Heart left ventricle (tissue), 13 donors: Measurements from ENCODE around the gene HES1.
"Not testable (repeated sequence)": the region's sequence is repeated elsewhere in the genome, so short reads cannot be mapped to it uniquely, and the experiment has no call there.

Experiments
- CTCF ChIP-seq, 12 donors: fragments of 200-600 bp; sonication (generic) in 4 of 12; IDR thresholded peaks; one replicate each; pipeline versions ENCODE4 v1.5.0 to v1.8.0; 2018 to 2022; ENCODE audit warnings: antibody characterized with exemption in 12 of 12, mild to moderate bottlenecking in 5 of 12
- POLR2A ChIP-seq, 2 donors: fragments of 450-650 bp; IDR thresholded peaks; one replicate each; pipeline ENCODE4 v1.6.1; 2017; ENCODE audit warnings: antibody characterized with exemption in 2 of 2, mild to moderate bottlenecking in 2 of 2, moderate library complexity in 2 of 2
- donor health status: ischemic (EF 13 %, LVEDD 7.1; RV severe dilation, severe dysfunction).
- donor health status: DM: no; HTN: yes; CAD: no.
- donor health status: DM: no; HTN: no; CAD: no.
- donor health status: ischemic (EF 25% LVEDD 6.9; RV normal size, moderate dysfunction).
- donor health status: ischemic (EF 25% LVEDD 5.7; RV mildly dilated, moderate dysfunction).
- donor health status: ischemic (EF 35%, LVEDD 5.7; RV mildly dilated, moderate dysfunction).
- donor health status: nonischemic (EF 11% LVEDD 7.7; RV severe dilation, severe dysfunction).
- donor health status: DM: yes; HTN: yes; CAD: no.
- donor health status: PGD.
- donor health status: ischemic (EF 29% LVEDD 5.4; RV normal size, mild dysfunction).
- donor health status: nonischemic (EF 23%, LVEDD 6.1; RV moderate dilation, normal function).

- TF ChIP-seq CTCF, POLR2A (IDR thresholded peaks at IDR 0.05): not testable (repeated sequence)
Measured at GRCh38 chr3:194091897-194092296, 44.1 kb upstream of the HES1 start.
